Ovary (tissue), 9 donors: Measurements from ENCODE around the gene RCL1. TPM values are rescaled to one million over a fixed set of nuclear protein-coding genes. Genes with fewer than 3 reads are reported as not detected.
"Not testable (repeated sequence)": the region's sequence is repeated elsewhere in the genome, so short reads cannot be mapped to it uniquely, and the experiment has no call there.

ENCODE experiments used
- DNase-seq, 5 donors: peaks; one replicate each; pipeline ENCODE4 v3.0.0-alpha.2; 2019 to 2020
- H3K27ac ChIP-seq, 2 donors: fragments of 200-600 bp; one replicate each; pipeline versions ENCODE4 v1.5.1 to v1.8.0; 2019 to 2022
- H3K27me3 ChIP-seq: fragments of 200-600 bp; one replicate; pipeline ENCODE4 v1.8.0; 2022
- H3K36me3 ChIP-seq: fragments of 200-600 bp; sonication (generic); one replicate; pipeline ENCODE4 v1.5.1; 2019
- H3K4me1 ChIP-seq: one replicate; pipeline ENCODE4 v1.8.1; 2013; ENCODE audit warnings: mild to moderate bottlenecking, moderate library complexity; ENCODE audit not compliant: insufficient read depth
- H3K4me3 ChIP-seq: fragments of 200-600 bp; sonication (generic); one replicate; pipeline ENCODE4 v1.5.1; 2017
- H3K9me3 ChIP-seq, 2 donors: fragments of 200-600 bp in 1 of 2; sonication (generic) in 1 of 2; one replicate each; pipeline versions ENCODE4 v1.5.1 to v1.8.1; 2013 to 2019; ENCODE audit warnings: mild to moderate bottlenecking in 1 of 2, moderate library complexity in 1 of 2
- CTCF ChIP-seq, 3 donors: fragments of 450-650 bp in 2 of 3; fragments of 200-600 bp in 1 of 3; IDR thresholded peaks; one replicate each; pipeline versions ENCODE4 v1.5.1 to v1.8.0; 2016 to 2022; ENCODE audit warnings: antibody characterized with exemption in 3 of 3, mild to moderate bottlenecking in 1 of 3
- EP300 ChIP-seq: sonication (generic); formaldehyde crosslinking; IDR thresholded peaks from one replicate; pipeline ENCODE4 v1.6.1; 2017; ENCODE audit warnings: antibody characterized with exemption
- POLR2A ChIP-seq: fragments of 450-650 bp; IDR thresholded peaks from one replicate; pipeline ENCODE4 v1.6.1; 2017; ENCODE audit warnings: antibody characterized with exemption, mild to moderate bottlenecking, moderate library complexity
- WGBS, 3 donors: extraction: QIAGEN DNeasy Blood & Tissue Kit in 1 of 3; methylation state at CpG; one replicate each; pipeline versions ENCODE4 v1.1.5 to v1.1.7; 2013 to 2017; 5-methylcytosine and 5-hydroxymethylcytosine counted together
- intact Hi-C, 4 donors: fragments of 100-400 bp; cut with DNase I; formaldehyde crosslinking; loops; one replicate each; pipeline versions ENCODE4 v1.11.0 to v1.15.1; 2022 to 2023
- polyA plus RNA-seq, 2 donors: library from polyadenylated mRNA; stranded (reverse); fragments of 200-250 nt in 1 of 2; fragments of 350-450 nt in 1 of 2; fragmentation: Illumina TruSeq in 1 of 2; extraction: RNeasy Lipid Tissue Mini Kit (QIAGEN cat#74804) in 1 of 2; gene quantifications; one replicate each; pipeline ENCODE4 v1.2.3, GENCODE V29; 2013 to 2014
- total RNA-seq, 7 donors: library from RNA; depleted of rRNA in 2 of 7; stranded (reverse); fragments of >200 nt in 2 of 7; fragmentation: NEBNext Ultra II Directional in 3 of 7; extraction: Animal tissue kit (Norgen Biotek cat#: 25700) in 3 of 7; gene quantifications; one replicate each; pipeline versions ENCODE4 v1.1.0 to v1.2.4, GENCODE V29; 2016 to 2023
- donor health status: DM: no; HTN: no; CAD: no; lungs with moderate emphysema.
- donor health status: DM: no; HTN: no; CAD: no.
- donor health status: Bipolar disorder and iron deficiency.
- donor health status: DM: yes; HTN: yes; CAD: no.
- donor health status: DM: no; HTN: no; CAD: no.
- donor health status: DM: yes; HTN: yes; CAD: no.

The RCL1 gene
- total and polyA plus RNA-seq, 9 donors = 19.9 to 68.6 (median 30.0) TPM

DNA sequence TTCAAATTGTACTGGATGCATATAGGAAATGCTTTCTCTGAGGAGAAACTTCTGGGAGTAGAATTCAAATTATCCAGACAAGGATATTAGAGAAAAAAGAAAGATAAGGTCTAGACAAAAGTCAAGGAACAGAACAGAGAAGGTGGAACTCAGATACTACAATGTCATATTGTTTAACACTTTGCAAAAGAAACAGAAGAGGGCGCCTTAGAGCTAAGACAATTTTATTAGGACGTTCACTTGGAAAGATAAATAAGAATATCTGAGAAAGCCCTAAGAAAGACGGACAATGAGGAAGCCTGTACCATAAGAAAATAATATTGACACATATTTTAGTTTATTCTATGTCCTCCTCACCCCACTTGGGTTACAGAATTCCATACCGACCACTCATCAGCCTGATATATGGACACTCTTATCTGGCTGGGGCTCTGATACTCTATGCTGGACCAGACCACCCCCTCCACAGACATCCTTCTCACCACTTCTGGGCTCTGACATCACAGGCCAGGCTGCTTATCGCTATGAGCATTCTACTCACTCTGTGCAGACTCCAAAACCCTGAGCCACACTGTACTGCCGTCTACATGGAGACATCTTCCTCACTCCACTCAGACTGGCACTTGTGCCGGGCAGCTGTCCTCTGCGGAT lies 42.6 kb upstream of the RCL1 start:
- Histone ChIP-seq H3K4me3 (no peak overlapping the region), H3K9me3 (no peaks in the 10 kb centered on the region), H3K27ac (no peak overlapping the region), H3K36me3 (no peaks in the 10 kb centered on the region), H3K4me1 (peaks cover under 1% of the 10 kb centered on the region), H3K27me3 (no peaks in the 10 kb centered on the region)
- no peak for DNase-seq
- intact Hi-C loops = loop anchor here in 3 of 4 donors (10.0 kb wide), 3 partner anchors 675 to 845 kb away; partner anchors contain the start of gene PLGRKT (in 1 of the 3)
- WGBS, 3 donors = 23 to 31% (median 24%) methylated on average over 8 of the region's 8 CpGs
- TF ChIP-seq POLR2A (no peak), CTCF (IDR thresholded peaks at IDR 0.05) (peak in 2 of 3 donors; percentile 33 to 46), EP300 (no peak)

DNA sequence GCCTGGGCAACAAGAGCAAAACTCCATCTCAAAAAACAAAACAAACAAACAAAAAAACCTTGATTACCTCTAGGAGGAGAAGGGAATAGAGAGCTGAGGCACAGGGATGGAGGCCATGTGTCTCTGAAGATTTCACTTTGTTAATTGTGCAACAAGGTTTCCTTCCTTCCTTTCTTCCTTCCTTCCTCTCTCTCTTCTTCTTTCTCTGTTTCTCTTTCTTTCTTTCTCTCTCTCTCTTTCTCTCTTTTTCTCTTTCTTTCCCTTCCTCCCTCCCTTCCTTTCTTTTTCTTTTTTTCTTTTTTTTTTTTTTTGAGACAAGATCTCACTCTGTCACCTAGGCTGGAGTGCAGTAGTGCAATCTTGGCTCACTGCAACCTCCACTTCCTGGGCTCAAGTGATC lies 38.2 kb upstream of the RCL1 start:
- intact Hi-C loops = loop anchor here in 3 of 4 donors (10.0 kb wide), 3 partner anchors 670 to 840 kb away; partner anchors contain the start of gene PLGRKT (in 1 of the 3)
- H3K36me3 ChIP-seq, H3K27me3 ChIP-seq, DNase-seq, H3K27ac ChIP-seq, H3K4me3 ChIP-seq, H3K9me3 ChIP-seq, H3K4me1 ChIP-seq: not testable (repeated sequence)

DNA sequence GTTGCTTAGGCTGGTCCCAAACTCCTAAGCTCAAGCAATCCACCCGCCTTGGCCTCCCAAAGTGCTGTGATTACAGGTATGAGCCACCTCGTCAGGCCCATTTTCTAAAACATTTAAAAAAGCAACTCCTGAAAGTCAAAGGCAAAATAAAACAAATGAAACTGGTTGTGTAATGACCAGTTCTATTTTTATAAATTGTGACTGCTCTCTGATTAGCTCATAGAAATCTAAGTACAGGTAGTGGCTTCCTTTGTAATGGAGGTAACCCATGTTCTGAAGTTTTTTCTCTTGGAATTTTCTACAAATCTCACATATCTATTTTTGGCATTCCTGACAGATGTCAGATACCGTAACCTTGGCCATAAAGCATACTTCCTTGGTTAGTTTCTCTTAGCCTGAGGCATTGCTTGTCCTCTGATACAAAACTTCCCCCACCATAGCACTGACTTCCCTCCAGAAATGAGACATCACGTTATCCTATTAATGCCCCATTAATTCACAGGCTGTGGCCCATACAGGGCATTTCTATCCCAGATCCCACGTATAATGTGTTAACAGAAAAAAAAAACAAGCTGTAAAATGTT lies 37.6 kb upstream of the RCL1 start:
- Histone ChIP-seq H3K27ac (no peak overlapping the region), H3K4me1 (peaks cover 3% of the 10 kb centered on the region), H3K36me3 (no peaks in the 10 kb centered on the region), H3K9me3 (no peaks in the 10 kb centered on the region), H3K27me3 (no peaks in the 10 kb centered on the region), H3K4me3 (no peak overlapping the region)
- intact Hi-C loops = loop anchor here in 3 of 4 donors (10.0 kb wide), 3 partner anchors 670 to 840 kb away; partner anchors contain the start of gene PLGRKT (in 1 of the 3)
- TF ChIP-seq POLR2A (no peak), EP300 (no peak), CTCF (IDR thresholded peaks at IDR 0.05) (no peak)
- 55 to 56% (median 55%) methylated on average over 5 of the region's 5 CpGs for WGBS, 3 donors
- DNase-seq = no peak

- intact Hi-C loops = loop anchor here in 3 of 4 donors (10.0 kb wide), 3 partner anchors 668 to 838 kb away; partner anchors contain the start of gene PLGRKT (in 1 of the 3)
- WGBS, 3 donors = 7 to 23% (median 11%) methylated on average over 4 of the region's 4 CpGs
- Histone ChIP-seq H3K27ac (no peak overlapping the region), H3K9me3 (no peaks in the 10 kb centered on the region), H3K27me3 (no peaks in the 10 kb centered on the region), H3K4me3 (no peak overlapping the region), H3K4me1 (peaks cover 3% of the 10 kb centered on the region), H3K36me3 (no peaks in the 10 kb centered on the region)
- TF ChIP-seq CTCF (IDR thresholded peaks at IDR 0.05) = no peak
- no peak for TF ChIP-seq POLR2A
- TF ChIP-seq EP300 = no peak
- no peak for DNase-seq
These were observed 36.3 kb upstream of the RCL1 start for GRCh38 chr9:4756420-4756819.

DNA sequence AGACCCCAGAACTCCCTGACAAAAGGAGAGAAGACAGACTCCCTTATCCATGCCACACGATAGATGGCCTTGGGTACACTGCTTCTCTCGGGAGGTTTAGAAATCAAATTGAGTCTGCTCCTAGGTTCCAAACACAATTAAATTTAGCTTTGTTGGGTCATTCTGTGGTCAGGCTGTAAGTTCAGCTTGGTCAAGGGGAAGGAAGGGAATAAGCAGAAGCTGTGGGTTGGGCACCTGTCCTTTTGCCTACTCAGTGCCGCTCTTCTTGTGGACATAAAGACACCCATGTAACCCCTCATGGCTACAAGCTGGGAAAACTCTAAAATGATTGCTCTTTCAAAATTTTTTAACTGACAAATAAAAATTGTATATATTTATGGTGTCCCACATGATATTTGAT lies 32.6 kb upstream of the RCL1 start:
- no peak overlapping the region for H3K4me3 ChIP-seq
- 77 to 84% (median 82%) methylated on average over 3 of the region's 3 CpGs for WGBS, 3 donors
- no peaks in the 10 kb centered on the region for H3K36me3 ChIP-seq
- no peak for TF ChIP-seq POLR2A
- no peak for TF ChIP-seq EP300
- no peak for TF ChIP-seq CTCF (IDR thresholded peaks at IDR 0.05)
- peaks cover 3% of the 10 kb centered on the region for H3K4me1 ChIP-seq
- no peaks in the 10 kb centered on the region for H3K27me3 ChIP-seq
- no peak overlapping the region for H3K27ac ChIP-seq
- DNase-seq = no peak
- no peaks in the 10 kb centered on the region for H3K9me3 ChIP-seq
- intact Hi-C loops = loop anchor here in 3 of 4 donors (5.0 to 10.0 kb wide), 3 partner anchors 225 to 835 kb away; partner anchors contain the start of gene JAK2 (in 3 of the 3)
